Prostate gland (tissue), 2 donors: ENCODE measurements around the gene SAP30L. TPM values are rescaled to one million over a fixed set of nuclear protein-coding genes. Genes with fewer than 3 reads are reported as not detected.

Experiments used
- DNase-seq: peaks from one replicate; pipeline ENCODE4 v3.0.0-alpha.2; 2019; ENCODE audit warnings: low spot score
- H3K27ac ChIP-seq, 2 donors: fragments of 200-600 bp; sonication (generic); 2 replicates each; pipeline ENCODE4 v1.5.1; 2017 to 2019
- H3K27me3 ChIP-seq: fragments of 200-600 bp; sonication (generic); replicated peaks from 2 replicates; pipeline ENCODE4 v1.5.1; 2019; ENCODE audit not compliant: insufficient read depth
- H3K36me3 ChIP-seq, 2 donors: fragments of 200-600 bp; sonication (generic); 1 replicate in 1 of 2; 2 replicates in 1 of 2; pipeline versions ENCODE4 v1.5.1 to v1.8.1; 2017 to 2019
- H3K4me1 ChIP-seq: fragments of 200-600 bp; sonication (generic); replicated peaks from 2 replicates; pipeline ENCODE4 v1.5.1; 2019
- H3K4me3 ChIP-seq, 2 donors: fragments of 200-600 bp; sonication (generic); 2 replicates each; pipeline ENCODE4 v1.5.1; 2017 to 2019
- H3K9me3 ChIP-seq: fragments of 200-600 bp; sonication (generic); 2 replicates; pipeline ENCODE4 v1.5.1; 2017
- CTCF ChIP-seq, 4 experiments: fragments of 200-600 bp in 2 of 4; fragments of 450-650 bp in 2 of 4; sonication (generic) in 2 of 4; IDR thresholded peaks; 1 replicate in 3 of 4; 2 replicates in 1 of 4; pipeline ENCODE4 v1.5.1; 2016 to 2019; ENCODE audit warnings: antibody characterized with exemption in 4 of 4, mild to moderate bottlenecking in 2 of 4, moderate library complexity in 2 of 4
- POLR2A ChIP-seq: fragments of 450-650 bp; IDR thresholded peaks from one replicate; pipeline ENCODE4 v1.6.1; 2016; ENCODE audit warnings: antibody characterized with exemption, mild to moderate bottlenecking
- POLR2AphosphoS5 ChIP-seq: sonication (generic); formaldehyde crosslinking; IDR thresholded peaks from one replicate; pipeline ENCODE4 v1.6.1; 2017; ENCODE audit warnings: antibody characterized with exemption
- WGBS: methylation state at CpG from one replicate; pipeline ENCODE4 v1.1.5; 2018; 5-methylcytosine and 5-hydroxymethylcytosine counted together
- intact Hi-C: fragments of 100-400 bp; cut with DNase I; formaldehyde crosslinking; loops from one replicate; pipeline ENCODE4 v1.14.2; 2022
- total RNA-seq, 2 donors: library from RNA; depleted of rRNA; stranded (reverse); fragments of >200 nt; gene quantifications; one replicate each; pipeline ENCODE4 v1.1.0, GENCODE V29; 2016

Gene SAP30L
- total RNA-seq, 2 donors from 2014 or later, result 33.8 to 35.9 TPM

- peak; percentile 64 for DNase-seq
- Histone ChIP-seq H3K9me3 (no peaks in the 10 kb centered on the region), H3K27me3 (no peaks in the 10 kb centered on the region), H3K4me3 (peak overlapping the region; percentile 5 to 20), H3K36me3 (no peaks in the 10 kb centered on the region), H3K4me1 (no peaks in the 10 kb centered on the region), H3K27ac (no peak overlapping the region)
- 9% methylated on average over 35 of the region's 37 CpGs for WGBS
- intact Hi-C loops, result loop anchor here (1.0 to 2.0 kb wide), 2 partner anchors 224 to 333 kb away; no protein-coding TSS in a partner anchor
- TF ChIP-seq POLR2A (no peak), CTCF (IDR thresholded peaks at IDR 0.05) (peak; percentile 44 to 93 (median 76)), POLR2AphosphoS5 (peak; percentile 24)
These were observed 40.6 kb upstream of the SAP30L start for GRCh38 chr5:154405078-154405792.

- intact Hi-C loops, result no loop called here
- Histone ChIP-seq H3K27ac (no peak overlapping the region), H3K27me3 (no peaks in the 10 kb centered on the region), H3K9me3 (no peaks in the 10 kb centered on the region), H3K4me3 (no peak overlapping the region), H3K4me1 (no peaks in the 10 kb centered on the region), H3K36me3 (no peaks in the 10 kb centered on the region)
- TF ChIP-seq POLR2A, result no peak
- TF ChIP-seq CTCF (IDR thresholded peaks at IDR 0.05), result no peak
- TF ChIP-seq POLR2AphosphoS5, result no peak
- DNase-seq, result no peak
- WGBS, result 82% methylated on average over 8 of the region's 8 CpGs
These were observed 39.6 kb upstream of the SAP30L start for GRCh38 chr5:154406231-154406630.

GRCh38 chr5:154406826-154407225 lies 39.0 kb upstream of the SAP30L start:
- intact Hi-C loops, result no loop called here
- DNase-seq, result no peak
- H3K27me3 ChIP-seq, result no peaks in the 10 kb centered on the region
- WGBS, result 90% methylated on average over 4 of the region's 4 CpGs
- H3K4me1 ChIP-seq, result no peaks in the 10 kb centered on the region
- TF ChIP-seq POLR2AphosphoS5 (no peak), CTCF (IDR thresholded peaks at IDR 0.05) (no peak), POLR2A (no peak)
- no peak overlapping the region for H3K4me3 ChIP-seq
- no peaks in the 10 kb centered on the region for H3K36me3 ChIP-seq
- H3K27ac ChIP-seq, result no peak overlapping the region
- H3K9me3 ChIP-seq, result no peaks in the 10 kb centered on the region

- no peaks in the 10 kb centered on the region for H3K36me3 ChIP-seq
- H3K27ac ChIP-seq, result no peak overlapping the region
- H3K4me1 ChIP-seq, result no peaks in the 10 kb centered on the region
- DNase-seq, result no peak
- TF ChIP-seq POLR2AphosphoS5 (no peak), POLR2A (no peak), CTCF (IDR thresholded peaks at IDR 0.05) (no peak)
- H3K27me3 ChIP-seq, result no peaks in the 10 kb centered on the region
- WGBS, result 83% methylated on average over 6 of the region's 6 CpGs
- H3K4me3 ChIP-seq, result no peak overlapping the region
- intact Hi-C loops, result no loop called here
- H3K9me3 ChIP-seq, result no peaks in the 10 kb centered on the region
These were observed 37.0 kb upstream of the SAP30L start for GRCh38 chr5:154408811-154409210.

GRCh38 chr5:154409230-154409840 lies 36.5 kb upstream of the SAP30L start:
- Histone ChIP-seq H3K27me3 (no peaks in the 10 kb centered on the region), H3K4me1 (no peaks in the 10 kb centered on the region), H3K9me3 (no peaks in the 10 kb centered on the region), H3K36me3 (no peaks in the 10 kb centered on the region), H3K4me3 (no peak overlapping the region), H3K27ac (no peak overlapping the region)
- no peak for DNase-seq
- WGBS, result 90% methylated on average over 15 of the region's 15 CpGs
- TF ChIP-seq POLR2AphosphoS5 (no peak), POLR2A (no peak), CTCF (IDR thresholded peaks at IDR 0.05) (no peak)
- intact Hi-C loops, result no loop called here
